Measurements from ENCODE around the gene CWC15.
A peak's percentile ranks its signal among the peaks of the same experiment; 100 is the strongest.
"Not testable (repeated sequence)": the region's sequence is repeated elsewhere in the genome, so short reads cannot be mapped to it uniquely, and the experiment has no call there.

CWC15 gene

GRCh38 chr11:94973099-94973968 is at the start of gene CWC15, which contains the start of gene KDM4D:
Gene CWC15 (minus strand): TSS chr11:94973556. CDS start chr11:94972185, 1,371 bp downstream.
Gene KDM4D (plus strand): TSS chr11:94973709. CDS start chr11:94997373, 23,664 bp downstream.
- TF ChIP-seq, protein P1, sequence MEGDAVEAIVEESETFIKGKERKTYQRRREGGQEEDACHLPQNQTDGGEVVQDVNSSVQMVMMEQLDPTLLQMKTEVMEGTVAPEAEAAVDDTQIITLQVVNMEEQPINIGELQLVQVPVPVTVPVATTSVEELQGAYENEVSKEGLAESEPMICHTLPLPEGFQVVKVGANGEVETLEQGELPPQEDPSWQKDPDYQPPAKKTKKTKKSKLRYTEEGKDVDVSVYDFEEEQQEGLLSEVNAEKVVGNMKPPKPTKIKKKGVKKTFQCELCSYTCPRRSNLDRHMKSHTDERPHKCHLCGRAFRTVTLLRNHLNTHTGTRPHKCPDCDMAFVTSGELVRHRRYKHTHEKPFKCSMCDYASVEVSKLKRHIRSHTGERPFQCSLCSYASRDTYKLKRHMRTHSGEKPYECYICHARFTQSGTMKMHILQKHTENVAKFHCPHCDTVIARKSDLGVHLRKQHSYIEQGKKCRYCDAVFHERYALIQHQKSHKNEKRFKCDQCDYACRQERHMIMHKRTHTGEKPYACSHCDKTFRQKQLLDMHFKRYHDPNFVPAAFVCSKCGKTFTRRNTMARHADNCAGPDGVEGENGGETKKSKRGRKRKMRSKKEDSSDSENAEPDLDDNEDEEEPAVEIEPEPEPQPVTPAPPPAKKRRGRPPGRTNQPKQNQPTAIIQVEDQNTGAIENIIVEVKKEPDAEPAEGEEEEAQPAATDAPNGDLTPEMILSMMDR (conservative IDR thresholded peaks at IDR 0.05): no peak
- H3K27ac ChIP-seq: peak within 1 kb of the TSS; percentile 80

- H3K27ac ChIP-seq: not testable (repeated sequence)
These were observed 48.1 kb upstream of the CWC15 start for GRCh38 chr11:95021468-95021867.

DNA sequence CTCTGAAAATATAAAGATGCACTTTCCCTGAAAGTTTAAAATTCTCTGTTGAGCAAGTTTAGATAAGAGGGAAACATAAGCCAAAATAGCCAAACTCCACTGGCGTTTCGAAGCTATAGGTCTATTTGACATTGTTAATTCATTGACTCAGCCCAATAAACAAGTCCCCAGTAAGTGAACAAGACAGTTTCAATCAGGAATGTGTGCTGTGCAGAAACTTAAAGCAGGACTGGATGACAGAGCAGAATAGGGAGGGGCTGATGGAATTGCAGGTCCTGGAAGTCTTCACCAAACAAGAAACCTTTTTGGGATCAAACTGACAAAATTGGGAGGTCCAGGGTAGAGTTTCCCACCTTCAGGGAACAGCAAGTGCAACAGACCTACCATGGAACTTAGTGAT is 42.8 kb upstream of the CWC15 start:
- TF ChIP-seq, protein P1 (conservative IDR thresholded peaks at IDR 0.05): no peak
- no peak overlapping the region for H3K27ac ChIP-seq

DNA sequence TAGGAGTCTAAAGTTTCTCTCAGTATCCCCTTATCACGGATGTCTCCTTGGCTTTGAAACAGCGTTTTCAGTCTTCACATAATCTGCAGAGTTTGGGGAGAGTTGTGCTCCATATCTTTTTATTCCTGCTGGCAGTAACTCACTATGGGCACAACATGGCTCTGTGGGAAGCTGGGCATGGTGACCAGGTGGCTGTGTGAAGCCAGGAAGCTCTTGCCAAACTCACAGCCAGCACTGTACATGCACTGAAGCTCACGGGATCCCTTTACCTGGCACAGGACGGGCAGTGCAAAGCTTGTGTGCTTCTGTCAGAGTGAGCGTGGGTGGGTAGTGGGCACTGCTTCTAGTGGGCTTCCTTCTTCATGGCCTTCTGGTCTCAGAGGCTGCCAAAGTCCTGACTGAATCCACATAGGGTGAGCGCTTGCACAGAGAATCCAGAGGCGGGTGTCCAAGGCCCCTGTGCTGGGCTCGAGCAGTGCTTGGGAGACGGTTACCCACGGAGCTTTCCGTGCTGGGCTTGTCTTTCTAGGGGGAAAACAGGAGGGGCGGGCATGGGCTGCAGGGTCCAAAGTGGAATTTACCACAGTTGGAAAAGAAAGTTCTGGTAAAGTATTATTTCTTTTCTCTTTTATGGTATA is 40.9 kb upstream of the CWC15 start:
- TF ChIP-seq, protein P1 (conservative IDR thresholded peaks at IDR 0.05): no peak
- H3K27ac ChIP-seq: no peak overlapping the region

DNA sequence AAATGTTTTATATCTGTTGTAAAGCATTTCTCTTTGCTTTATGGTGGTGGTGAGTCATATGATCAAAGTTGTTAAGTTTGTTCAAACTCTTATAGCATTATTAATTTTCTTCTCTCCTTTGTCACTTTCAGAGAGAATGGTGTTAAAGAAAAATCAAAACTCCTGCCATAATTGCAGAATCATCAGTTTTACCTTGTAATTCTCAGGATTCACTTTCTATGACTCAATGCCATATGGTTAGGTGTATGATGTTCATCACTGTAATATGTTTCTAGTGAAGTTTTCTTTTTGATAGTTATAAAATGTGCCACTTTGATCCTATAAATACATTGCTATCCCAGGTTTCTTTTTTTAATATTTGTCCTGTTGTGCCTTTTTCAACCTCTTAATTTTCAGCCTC is 38.0 kb upstream of the CWC15 start:
- TF ChIP-seq, protein P1 (conservative IDR thresholded peaks at IDR 0.05): no peak
- H3K27ac ChIP-seq: no peak overlapping the region

GRCh38 chr11:95005642-95006041 is 32.3 kb upstream of the CWC15 start:
- H3K27ac ChIP-seq: no peak overlapping the region
- TF ChIP-seq, protein P1 (conservative IDR thresholded peaks at IDR 0.05): no peak

DNA sequence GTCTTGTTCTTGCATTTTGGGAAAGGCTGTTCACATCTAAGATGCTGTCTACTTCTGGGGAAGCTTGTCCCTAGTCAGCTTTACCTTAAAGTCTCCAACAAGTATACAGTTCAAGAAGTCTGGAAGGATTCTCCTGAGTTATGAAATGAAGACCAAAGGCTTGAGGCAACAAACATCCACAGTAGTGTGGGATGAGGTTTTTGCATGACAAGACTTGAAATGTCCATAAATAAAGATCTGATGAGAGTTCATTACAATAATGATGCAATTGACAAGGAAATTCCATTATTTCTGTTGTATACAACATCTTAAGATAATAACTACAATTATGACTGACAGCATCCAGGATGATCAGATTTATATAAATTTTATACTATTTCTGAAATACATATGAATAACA is 30.4 kb upstream of the CWC15 start:
- no peak overlapping the region for H3K27ac ChIP-seq
- TF ChIP-seq, protein P1 (conservative IDR thresholded peaks at IDR 0.05): no peak

DNA sequence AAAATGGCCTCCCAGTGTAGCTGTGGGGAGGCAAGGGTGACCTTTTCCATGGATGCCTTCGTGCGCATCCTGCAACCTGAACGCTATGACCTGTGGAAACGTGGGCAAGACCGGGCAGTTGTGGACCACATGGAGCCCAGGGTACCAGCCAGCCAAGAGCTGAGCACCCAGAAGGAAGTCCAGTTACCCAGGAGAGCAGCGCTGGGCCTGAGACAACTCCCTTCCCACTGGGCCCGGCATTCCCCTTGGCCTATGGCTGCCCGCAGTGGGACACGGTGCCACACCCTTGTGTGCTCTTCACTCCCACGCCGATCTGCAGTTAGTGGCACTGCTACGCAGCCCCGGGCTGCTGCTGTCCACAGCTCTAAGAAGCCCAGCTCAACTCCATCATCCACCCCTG is 24.9 kb upstream of the CWC15 start:
- TF ChIP-seq, protein P1 (conservative IDR thresholded peaks at IDR 0.05): no peak

More for the DNA sequence above, 24.9 kb upstream of the CWC15 start:
- H3K27ac ChIP-seq: no peak overlapping the region

Measured in VCaP (cell line).